HepG2 (cell line): ENCODE measurements around the gene RDH13. TPM values are rescaled to one million over a fixed set of nuclear protein-coding genes. Genes with fewer than 3 reads are reported as not detected.

ENCODE experiments used
- ATAC-seq: fragments of 200-7000 bp; cut with Tn5 transposase; 3 replicates; pipeline ENCODE4 v1.9.1; 2020; ENCODE audit warnings: mild to moderate bottlenecking, moderate library complexity
- BruUV-seq: library from RNA; stranded (reverse); fragments of 400-500 nt; replicated peaks from 2 replicates; lab custom pipeline; 2021; lab: Mats Ljungman, UMichigan
- CTCF ChIA-PET: fragments of 300-600 bp; formaldehyde crosslinking; extraction: SDS; loops from one replicate; lab custom pipeline; 2021; ENCODE audit warnings: low total read pairs, inconsistent platforms, low intra/inter-chr PET ratio; lab: Yijun Ruan, JAX
- POLR2A ChIA-PET: fragments of 350-600 bp; sonication (Branson Sonifier 250); formaldehyde crosslinking; loops from one replicate; lab custom pipeline; 2020; ENCODE audit warnings: antibody characterized with exemption, inconsistent platforms; lab: Yijun Ruan, JAX
- DNase-seq: peaks from one replicate; pipeline ENCODE4 v3.0.0-alpha.2; 2015; ENCODE audit warnings: low spot score
- FAIRE-seq: peaks from 3 replicates; lab custom pipeline; 2011; peaks lifted over from hg19 to GRCh38; lab: Jason Lieb, UNC
- H2AFZ ChIP-seq: one replicate; pipeline ENCODE4 v1.6.1; 2011; ENCODE audit warnings: low read length, inconsistent platforms
- H3K27ac ChIP-seq: fragments of 300-600 bp; 3 replicates; pipeline ENCODE4 v1.8.0; 2011; ENCODE audit warnings: mixed run types, mild to moderate bottlenecking, mixed read lengths, low read length, inconsistent platforms; ENCODE audit not compliant: insufficient read depth; ENCODE audit errors: extremely low read length
- H3K27me3 ChIP-seq, 2 experiments: fragments of 200-600 bp in 1 of 2; 2 replicates in 1 of 2; 3 replicates in 1 of 2; pipeline versions ENCODE4 v1.6.0 to v1.8.0; 2011; ENCODE audit warnings: low read length in 2 of 2, mild to moderate bottlenecking in 2 of 2, moderate library complexity in 2 of 2, inconsistent platforms in 1 of 2; ENCODE audit not compliant: insufficient read depth in 2 of 2, control insufficient read depth in 1 of 2
- H3K36me3 ChIP-seq, 2 experiments: fragments of 200-600 bp in 1 of 2; replicated peaks in 1 of 2; 2 replicates in 1 of 2; 3 replicates in 1 of 2; pipeline versions ENCODE4 v1.5.1 to v1.8.0; 2011; ENCODE audit warnings: low read length in 2 of 2, inconsistent platforms in 1 of 2; ENCODE audit not compliant: insufficient read depth in 2 of 2, control insufficient read depth in 1 of 2
- H3K4me1 ChIP-seq: 2 replicates; pipeline ENCODE4 v1.5.1; 2012; ENCODE audit warnings: low read length, inconsistent platforms; ENCODE audit not compliant: insufficient read depth
- H3K4me2 ChIP-seq: 2 replicates; pipeline ENCODE4 v1.6.0; 2011; ENCODE audit warnings: low read depth, low read length, inconsistent platforms
- H3K4me3 ChIP-seq, 3 experiments: fragments of 200-600 bp in 1 of 3; sonication (generic), shearing (Covaris generic) in 1 of 3; replicated peaks in 1 of 3; 2 replicates each; pipeline ENCODE4 v1.5.1; 2011 to 2016; ENCODE audit warnings: low read length in 3 of 3, inconsistent platforms in 2 of 3, low read depth in 2 of 3, mild to moderate bottlenecking in 2 of 3, control low read depth in 1 of 3, mixed read lengths in 1 of 3; ENCODE audit not compliant: insufficient read depth in 1 of 3
- H3K79me2 ChIP-seq: one replicate; pipeline ENCODE4 v1.6.1; 2011; ENCODE audit warnings: low read length, inconsistent platforms; ENCODE audit not compliant: insufficient read depth
- H3K9ac ChIP-seq: 2 replicates; pipeline ENCODE4 v1.6.0; 2011; ENCODE audit warnings: mild to moderate bottlenecking, low read depth, low read length, inconsistent platforms; ENCODE audit not compliant: insufficient read depth
- H3K9me3 ChIP-seq: 2 replicates; pipeline ENCODE4 v1.5.1; 2012; ENCODE audit warnings: mild to moderate bottlenecking, low read length
- H4K20me1 ChIP-seq: 2 replicates; pipeline ENCODE4 v1.6.0; 2011; ENCODE audit warnings: inconsistent platforms, mild to moderate bottlenecking, low read length, moderate library complexity; ENCODE audit not compliant: insufficient read depth
- ARHGAP35 ChIP-seq: sonication (generic); formaldehyde crosslinking; IDR thresholded peaks from 2 replicates; pipeline ENCODE4 v1.9.0; 2022; ENCODE audit warnings: mild to moderate bottlenecking, inconsistent platforms, moderate library complexity, missing genetic modification reagents, borderline replicate concordance
- KAT2B ChIP-seq: fragments of 150-350 bp; IDR thresholded peaks from 2 replicates; pipeline ENCODE4 v1.6.1; 2014; ENCODE audit warnings: low read depth, low read length, borderline replicate concordance
- MAF1 ChIP-seq: sonication (generic); formaldehyde crosslinking; IDR thresholded peaks from 2 replicates; pipeline ENCODE4 v1.5.0; 2020; ENCODE audit warnings: missing genetic modification reagents, borderline replicate concordance
- NCOR1 ChIP-seq: fragments of 200-600 bp; sonication (generic); IDR thresholded peaks from 2 replicates; pipeline ENCODE4 v1.7.0; 2017; ENCODE audit warnings: antibody characterized with exemption, low read length, borderline replicate concordance
- NFE2L1 ChIP-seq: sonication (generic); formaldehyde crosslinking; IDR thresholded peaks from 2 replicates; pipeline ENCODE4 v1.4.0; 2020; ENCODE audit warnings: missing genetic modification reagents, mild to moderate bottlenecking, borderline replicate concordance
- SMC3 ChIP-seq: IDR thresholded peaks from 2 replicates; pipeline ENCODE4 v1.6.1; 2011; ENCODE audit warnings: low read length, improper control_type of control experiment
- THYN1 ChIP-seq: sonication (generic); formaldehyde crosslinking; IDR thresholded peaks from 2 replicates; pipeline ENCODE4 v1.8.1; 2023; ENCODE audit warnings: low read depth, mild to moderate bottlenecking, moderate library complexity, missing genetic modification reagents, borderline replicate concordance
- ZC3H13 ChIP-seq: sonication (generic); formaldehyde crosslinking; IDR thresholded peaks from 2 replicates; pipeline ENCODE4 v1.8.1; 2023; ENCODE audit warnings: mild to moderate bottlenecking, missing genetic modification reagents, moderate library complexity
- ZNF230 ChIP-seq: sonication (generic); formaldehyde crosslinking; IDR thresholded peaks from 2 replicates; pipeline ENCODE4 v1.4.0; 2020; ENCODE audit warnings: mild to moderate bottlenecking, missing genetic modification reagents
- ZNF460 ChIP-seq: sonication (generic); formaldehyde crosslinking; IDR thresholded peaks from 2 replicates; pipeline ENCODE4 v1.5.1; 2020; ENCODE audit warnings: missing genetic modification reagents, mild to moderate bottlenecking, borderline replicate concordance
- ZNF891 ChIP-seq: sonication (generic); formaldehyde crosslinking; IDR thresholded peaks from 2 replicates; pipeline ENCODE4 v1.5.0; 2020; ENCODE audit warnings: mild to moderate bottlenecking, missing genetic modification reagents
- WGBS: methylation state at CpG from one replicate; pipeline ENCODE4 v1.1.6; 2017; ENCODE audit warnings: low lambda C conversion rate; 5-methylcytosine and 5-hydroxymethylcytosine counted together
- in situ Hi-C: cut with HindIII; loops from 2 replicates; pipeline ENCODE4 v1.10.0; 2017; ENCODE audit warnings: low pct_unique_long_range_greater_than_20kb; ENCODE audit not compliant: extremely low pct_ligation_motif_present
- intact Hi-C: fragments of 100-400 bp; cut with micrococcal nuclease; formaldehyde crosslinking; loops from one replicate; pipeline ENCODE4 v1.10.0; 2022; ENCODE audit not compliant: unreplicated experiment
- polyA plus RNA-seq, 8 experiments: library from polyadenylated mRNA; depleted of rRNA in 3 of 8; stranded (reverse) in 7 of 8; unstranded in 1 of 8; fragments of >200 nt; fragmentation: Illumina TruSeq in 4 of 8; extraction: Trizol in 4 of 8; gene quantifications; 2 replicates each; pipeline versions ENCODE4 v1.2.1 to v1.2.3, GENCODE V29; 2011 to 2016; ENCODE audit warnings: low read depth in 4 of 8, missing spikeins in 1 of 8, mixed read lengths in 1 of 8; ENCODE audit not compliant: insufficient read depth in 1 of 8
- total RNA-seq, 5 experiments: library from RNA; depleted of rRNA; stranded (reverse); fragments of >200 nt; fragmentation: Illumina TruSeq; extraction: Trizol; gene quantifications; 2 replicates each; pipeline ENCODE4 v1.2.3, GENCODE V29; 2016; ENCODE audit warnings: low read depth in 1 of 5
- TF ChIP-seq, protein P1 (sequence below): sonication (generic); formaldehyde crosslinking; IDR thresholded peaks from 2 replicates; pipeline ENCODE4 v1.4.0; 2020; ENCODE audit warnings: missing genetic modification reagents
- TF ChIP-seq, protein P2 (sequence below): sonication (generic); formaldehyde crosslinking; IDR thresholded peaks from 2 replicates; pipeline ENCODE4 v1.4.0; 2020; ENCODE audit warnings: missing genetic modification reagents
- TF ChIP-seq, protein P3 (sequence below): sonication (generic); formaldehyde crosslinking; IDR thresholded peaks from 2 replicates; pipeline ENCODE4 v1.9.0; 2021; ENCODE audit warnings: missing genetic modification reagents, borderline replicate concordance
- TF ChIP-seq, protein P4 (sequence below): sonication (generic); formaldehyde crosslinking; IDR thresholded peaks from 2 replicates; pipeline ENCODE4 v1.5.0; 2020; ENCODE audit warnings: missing genetic modification reagents
- TF ChIP-seq, protein P5 (sequence below): sonication (generic); formaldehyde crosslinking; IDR thresholded peaks from 2 replicates; pipeline ENCODE4 v1.5.0; 2020; ENCODE audit warnings: mild to moderate bottlenecking, missing genetic modification reagents

The RDH13 gene
- total and polyA plus RNA-seq, 2 of the 13 experiments (the other 11 are each of a cell fraction or from before 2014, with no cell fraction given), result 13.4 to 21.5 TPM

DNA sequence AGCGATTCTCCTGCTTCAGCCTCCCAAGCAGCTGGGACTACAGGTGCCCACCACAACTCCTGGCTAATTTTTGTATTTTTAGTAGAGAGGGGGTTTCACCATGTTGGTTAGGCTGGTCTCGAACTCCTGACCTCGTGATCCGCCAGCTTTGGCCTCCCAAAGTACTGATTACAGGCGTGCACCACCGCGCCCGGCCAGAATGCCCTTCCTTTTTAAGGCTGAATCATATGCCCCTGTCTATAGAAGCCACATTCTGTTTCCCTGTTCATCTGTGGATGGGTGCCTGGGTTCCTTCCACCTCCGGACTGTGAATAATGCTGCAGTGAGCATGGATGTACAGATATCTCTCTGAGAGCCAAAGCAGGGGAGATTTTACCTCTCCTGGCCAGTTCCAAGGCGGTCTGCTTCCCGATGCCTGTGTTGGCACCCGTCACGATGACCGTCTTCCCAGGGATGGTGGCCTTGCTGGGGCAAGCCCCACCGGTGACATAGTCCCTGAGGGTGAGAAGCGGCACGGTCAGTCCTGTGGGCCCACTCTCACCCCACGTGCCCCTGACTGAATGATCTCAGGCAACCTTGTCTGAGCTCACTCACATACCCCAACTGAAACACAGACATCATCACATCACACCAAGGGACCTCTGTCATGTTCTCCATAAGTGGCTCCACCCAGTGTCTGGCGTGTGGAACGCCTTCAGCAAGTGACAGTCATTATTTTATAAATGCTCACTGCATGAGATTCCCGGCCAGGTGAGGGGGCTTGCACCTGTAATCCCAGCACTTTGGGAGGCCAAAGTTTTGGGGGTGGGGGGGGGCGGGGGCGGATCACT lies 4.0 kb downstream of the RDH13 start:
- H3K27ac ChIP-seq, result no peak overlapping the region
- ChIA-PET POLR2A (no interaction called here), CTCF (no interaction called here)
- peaks cover 10% of the 10 kb centered on the region for H3K4me1 ChIP-seq
- ATAC-seq (no peak), DNase-seq (no peak), FAIRE-seq (no peak)
- no peak overlapping the region for H3K9ac ChIP-seq
- H3K36me3 ChIP-seq, result peaks cover 6 to 30% of the 10 kb centered on the region in 2 experiments
- H4K20me1 ChIP-seq, result no peaks in the 10 kb centered on the region
- BruUV-seq, result no TSS peak
- WGBS, result 97% methylated on average over 23 of the region's 23 CpGs
- no peak overlapping the region for H3K4me2 ChIP-seq
- intact Hi-C loops (no loop called here), in situ Hi-C loops (no loop called here)
- no peak overlapping the region for H2AFZ ChIP-seq
- H3K9me3 ChIP-seq, result no peaks in the 10 kb centered on the region
- peaks cover 4% of the 10 kb centered on the region for H3K79me2 ChIP-seq
- 0 out of 5 replicates have a peak, but pooled peaks cover 0 to 3% of the 10 kb centered on the region in 2 experiments for H3K27me3 ChIP-seq
- no peak overlapping the region for H3K4me3 ChIP-seq
- TF ChIP-seq NCOR1 (no peak), ARHGAP35 (no peak), MAF1 (no peak), THYN1 (CRISPR knock-in tag) (no peak), ZNF230 (CRISPR knock-in tag) (no peak), KAT2B (no peak), ZC3H13 (CRISPR knock-in tag) (no peak), SMC3 (no peak), ZNF460 (CRISPR knock-in tag) (no peak), ZNF891 (CRISPR knock-in tag) (no peak), NFE2L1 (CRISPR knock-in tag) (no peak)
- TF ChIP-seq, protein P1, sequence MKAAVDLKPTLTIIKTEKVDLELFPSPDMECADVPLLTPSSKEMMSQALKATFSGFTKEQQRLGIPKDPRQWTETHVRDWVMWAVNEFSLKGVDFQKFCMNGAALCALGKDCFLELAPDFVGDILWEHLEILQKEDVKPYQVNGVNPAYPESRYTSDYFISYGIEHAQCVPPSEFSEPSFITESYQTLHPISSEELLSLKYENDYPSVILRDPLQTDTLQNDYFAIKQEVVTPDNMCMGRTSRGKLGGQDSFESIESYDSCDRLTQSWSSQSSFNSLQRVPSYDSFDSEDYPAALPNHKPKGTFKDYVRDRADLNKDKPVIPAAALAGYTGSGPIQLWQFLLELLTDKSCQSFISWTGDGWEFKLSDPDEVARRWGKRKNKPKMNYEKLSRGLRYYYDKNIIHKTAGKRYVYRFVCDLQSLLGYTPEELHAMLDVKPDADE (CRISPR knock-in tag), result no peak
- TF ChIP-seq, protein P2, sequence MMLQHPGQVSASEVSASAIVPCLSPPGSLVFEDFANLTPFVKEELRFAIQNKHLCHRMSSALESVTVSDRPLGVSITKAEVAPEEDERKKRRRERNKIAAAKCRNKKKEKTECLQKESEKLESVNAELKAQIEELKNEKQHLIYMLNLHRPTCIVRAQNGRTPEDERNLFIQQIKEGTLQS (CRISPR knock-in tag), result no peak
- TF ChIP-seq, protein P3, sequence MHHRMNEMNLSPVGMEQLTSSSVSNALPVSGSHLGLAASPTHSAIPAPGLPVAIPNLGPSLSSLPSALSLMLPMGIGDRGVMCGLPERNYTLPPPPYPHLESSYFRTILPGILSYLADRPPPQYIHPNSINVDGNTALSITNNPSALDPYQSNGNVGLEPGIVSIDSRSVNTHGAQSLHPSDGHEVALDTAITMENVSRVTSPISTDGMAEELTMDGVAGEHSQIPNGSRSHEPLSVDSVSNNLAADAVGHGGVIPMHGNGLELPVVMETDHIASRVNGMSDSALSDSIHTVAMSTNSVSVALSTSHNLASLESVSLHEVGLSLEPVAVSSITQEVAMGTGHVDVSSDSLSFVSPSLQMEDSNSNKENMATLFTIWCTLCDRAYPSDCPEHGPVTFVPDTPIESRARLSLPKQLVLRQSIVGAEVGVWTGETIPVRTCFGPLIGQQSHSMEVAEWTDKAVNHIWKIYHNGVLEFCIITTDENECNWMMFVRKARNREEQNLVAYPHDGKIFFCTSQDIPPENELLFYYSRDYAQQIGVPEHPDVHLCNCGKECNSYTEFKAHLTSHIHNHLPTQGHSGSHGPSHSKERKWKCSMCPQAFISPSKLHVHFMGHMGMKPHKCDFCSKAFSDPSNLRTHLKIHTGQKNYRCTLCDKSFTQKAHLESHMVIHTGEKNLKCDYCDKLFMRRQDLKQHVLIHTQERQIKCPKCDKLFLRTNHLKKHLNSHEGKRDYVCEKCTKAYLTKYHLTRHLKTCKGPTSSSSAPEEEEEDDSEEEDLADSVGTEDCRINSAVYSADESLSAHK, result no peak
- TF ChIP-seq, protein P4, sequence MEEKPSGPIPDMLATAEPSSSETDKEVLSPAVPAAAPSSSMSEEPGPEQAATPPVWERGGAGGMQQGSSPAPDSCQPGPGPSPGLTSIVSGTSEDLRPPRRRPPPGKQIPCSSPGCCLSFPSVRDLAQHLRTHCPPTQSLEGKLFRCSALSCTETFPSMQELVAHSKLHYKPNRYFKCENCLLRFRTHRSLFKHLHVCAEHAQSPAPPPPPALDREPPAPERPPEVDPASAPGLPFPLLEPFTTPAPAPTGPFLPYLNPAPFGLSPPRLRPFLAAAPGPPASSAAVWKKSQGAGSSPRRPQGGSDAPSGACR (CRISPR knock-in tag), result no peak
- TF ChIP-seq, protein P5, sequence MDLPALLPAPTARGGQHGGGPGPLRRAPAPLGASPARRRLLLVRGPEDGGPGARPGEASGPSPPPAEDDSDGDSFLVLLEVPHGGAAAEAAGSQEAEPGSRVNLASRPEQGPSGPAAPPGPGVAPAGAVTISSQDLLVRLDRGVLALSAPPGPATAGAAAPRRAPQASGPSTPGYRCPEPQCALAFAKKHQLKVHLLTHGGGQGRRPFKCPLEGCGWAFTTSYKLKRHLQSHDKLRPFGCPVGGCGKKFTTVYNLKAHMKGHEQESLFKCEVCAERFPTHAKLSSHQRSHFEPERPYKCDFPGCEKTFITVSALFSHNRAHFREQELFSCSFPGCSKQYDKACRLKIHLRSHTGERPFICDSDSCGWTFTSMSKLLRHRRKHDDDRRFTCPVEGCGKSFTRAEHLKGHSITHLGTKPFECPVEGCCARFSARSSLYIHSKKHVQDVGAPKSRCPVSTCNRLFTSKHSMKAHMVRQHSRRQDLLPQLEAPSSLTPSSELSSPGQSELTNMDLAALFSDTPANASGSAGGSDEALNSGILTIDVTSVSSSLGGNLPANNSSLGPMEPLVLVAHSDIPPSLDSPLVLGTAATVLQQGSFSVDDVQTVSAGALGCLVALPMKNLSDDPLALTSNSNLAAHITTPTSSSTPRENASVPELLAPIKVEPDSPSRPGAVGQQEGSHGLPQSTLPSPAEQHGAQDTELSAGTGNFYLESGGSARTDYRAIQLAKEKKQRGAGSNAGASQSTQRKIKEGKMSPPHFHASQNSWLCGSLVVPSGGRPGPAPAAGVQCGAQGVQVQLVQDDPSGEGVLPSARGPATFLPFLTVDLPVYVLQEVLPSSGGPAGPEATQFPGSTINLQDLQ, result no peak
